RCC 7860 (cell line): ENCODE results near the gene WFDC2.
A peak's percentile ranks its signal among the peaks of the same experiment; 100 is the strongest.

ENCODE experiments used
- DNase-seq: peaks from one replicate; pipeline ENCODE4 v3.0.0-alpha.2; 2015; ENCODE audit warnings: low spot score
- FAIRE-seq: peaks from 2 replicates; lab custom pipeline; 2012; peaks lifted over from hg19 to GRCh38; lab: Jason Lieb, UNC

Gene WFDC2

GRCh38 chr20:45489083-45489531 is 19.6 kb downstream of the WFDC2 start:
- peak; percentile 70 for DNase-seq
- FAIRE-seq = peak; percentile 86

GRCh38 chr20:45495501-45495941 is 26.0 kb downstream of the WFDC2 start:
- no peak for FAIRE-seq
- DNase-seq = no peak

- DNase-seq = no peak
- FAIRE-seq = no peak
These were observed 26.6 kb downstream of the WFDC2 start for GRCh38 chr20:45496166-45496565.

GRCh38 chr20:45497971-45498494 is 28.5 kb downstream of the WFDC2 start:
- no peak for DNase-seq
- no peak for FAIRE-seq

- FAIRE-seq (no peak), DNase-seq (no peak)
These were observed 30.5 kb downstream of the WFDC2 start for GRCh38 chr20:45500022-45500421.

- FAIRE-seq = no peak
- no peak for DNase-seq
These were observed 32.0 kb downstream of the WFDC2 start for GRCh38 chr20:45501600-45501999.

- FAIRE-seq (no peak), DNase-seq (no peak)
These were observed 33.0 kb downstream of the WFDC2 start for GRCh38 chr20:45502561-45502960.

GRCh38 chr20:45503403-45503802 is 33.9 kb downstream of the WFDC2 start:
- DNase-seq (no peak), FAIRE-seq (no peak)

GRCh38 chr20:45506398-45506797 is 36.8 kb downstream of the WFDC2 start:
- FAIRE-seq (no peak), DNase-seq (no peak)

GRCh38 chr20:45507011-45507820 is 37.7 kb downstream of the WFDC2 start:
- FAIRE-seq (no peak), DNase-seq (no peak)

- DNase-seq (no peak), FAIRE-seq (no peak)
These were observed 38.7 kb downstream of the WFDC2 start for GRCh38 chr20:45508068-45508886.

GRCh38 chr20:45509091-45509490 is 39.5 kb downstream of the WFDC2 start:
- no peak for DNase-seq
- FAIRE-seq = no peak

- FAIRE-seq = no peak
- DNase-seq = no peak
These were observed 40.8 kb downstream of the WFDC2 start for GRCh38 chr20:45510242-45510862.

GRCh38 chr20:45515147-45515913 is 45.8 kb downstream of the WFDC2 start, which contains the start of gene SPINT3:
Gene SPINT3, minus strand, starts transcription at chr20:45515622. Its CDS starts 14 bp downstream, at chr20:45515608.
- no peak for FAIRE-seq
- DNase-seq = no peak

GRCh38 chr20:45518282-45518681 is 48.7 kb downstream of the WFDC2 start:
- FAIRE-seq = no peak
- DNase-seq = no peak

GRCh38 chr20:45523821-45524220 is 54.3 kb downstream of the WFDC2 start:
- no peak for DNase-seq

GRCh38 chr20:45527294-45527693 is 57.7 kb downstream of the WFDC2 start:
- FAIRE-seq = no peak
- no peak for DNase-seq

More at GRCh38 chr20:45523821-45524220, 54.3 kb downstream of the WFDC2 start:
- FAIRE-seq = no peak
